HG03342 (cell line): ENCODE data around the gene KCTD11.
"Not testable (repeated sequence)": the region's sequence is repeated elsewhere in the genome, so short reads cannot be mapped to it uniquely, and the experiment has no call there.

Source experiments
- ATAC-seq: cut with Tn5 transposase; IDR thresholded peaks from one replicate; pipeline ENCODE4 v1.9.1; 2021; ENCODE audit warnings: mild to moderate bottlenecking, moderate library complexity; ENCODE audit not compliant: unreplicated experiment

The KCTD11 gene

DNA sequence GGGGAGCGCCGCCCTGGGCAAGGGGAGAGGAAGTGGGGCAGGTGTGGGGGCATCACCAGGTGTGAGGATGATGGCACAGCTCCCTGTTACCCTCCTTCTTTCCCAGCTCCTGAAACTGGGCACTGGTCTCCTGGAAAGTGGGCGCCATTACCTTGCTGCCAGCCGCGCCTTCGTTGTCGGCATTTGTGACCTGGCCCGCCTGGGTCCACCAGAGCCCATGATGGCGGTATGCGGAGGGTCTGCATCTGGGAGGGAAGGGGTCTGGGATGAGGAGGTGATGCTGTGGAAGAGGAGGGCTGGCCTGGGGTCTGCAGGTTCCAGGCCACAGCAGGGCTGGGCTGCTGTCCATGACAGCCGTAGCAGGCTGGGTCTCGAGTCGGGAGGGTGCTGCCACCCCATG, 10.1 kb upstream of the KCTD11 start:
- no peak for ATAC-seq

DNA sequence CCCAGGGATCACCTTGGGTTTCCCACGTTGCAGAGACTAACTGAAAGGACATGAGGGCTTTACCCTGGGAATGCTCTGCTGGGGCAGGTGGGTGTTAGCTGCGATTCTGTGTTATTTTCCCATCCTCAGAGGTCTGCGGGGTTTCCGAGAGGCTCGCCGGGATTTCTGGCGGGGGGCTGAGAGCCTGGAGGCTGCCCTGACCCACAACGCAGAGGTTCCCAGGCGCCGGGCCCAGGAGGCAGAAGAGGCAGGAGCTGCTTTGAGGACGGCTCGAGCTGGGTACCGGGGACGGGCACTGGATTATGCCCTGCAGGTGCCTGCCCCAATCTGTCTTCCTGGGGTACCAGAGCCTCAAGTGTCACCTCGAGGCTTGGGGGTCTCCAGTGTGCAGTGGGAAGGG, 8.7 kb upstream of the KCTD11 start:
- ATAC-seq, result no peak

DNA sequence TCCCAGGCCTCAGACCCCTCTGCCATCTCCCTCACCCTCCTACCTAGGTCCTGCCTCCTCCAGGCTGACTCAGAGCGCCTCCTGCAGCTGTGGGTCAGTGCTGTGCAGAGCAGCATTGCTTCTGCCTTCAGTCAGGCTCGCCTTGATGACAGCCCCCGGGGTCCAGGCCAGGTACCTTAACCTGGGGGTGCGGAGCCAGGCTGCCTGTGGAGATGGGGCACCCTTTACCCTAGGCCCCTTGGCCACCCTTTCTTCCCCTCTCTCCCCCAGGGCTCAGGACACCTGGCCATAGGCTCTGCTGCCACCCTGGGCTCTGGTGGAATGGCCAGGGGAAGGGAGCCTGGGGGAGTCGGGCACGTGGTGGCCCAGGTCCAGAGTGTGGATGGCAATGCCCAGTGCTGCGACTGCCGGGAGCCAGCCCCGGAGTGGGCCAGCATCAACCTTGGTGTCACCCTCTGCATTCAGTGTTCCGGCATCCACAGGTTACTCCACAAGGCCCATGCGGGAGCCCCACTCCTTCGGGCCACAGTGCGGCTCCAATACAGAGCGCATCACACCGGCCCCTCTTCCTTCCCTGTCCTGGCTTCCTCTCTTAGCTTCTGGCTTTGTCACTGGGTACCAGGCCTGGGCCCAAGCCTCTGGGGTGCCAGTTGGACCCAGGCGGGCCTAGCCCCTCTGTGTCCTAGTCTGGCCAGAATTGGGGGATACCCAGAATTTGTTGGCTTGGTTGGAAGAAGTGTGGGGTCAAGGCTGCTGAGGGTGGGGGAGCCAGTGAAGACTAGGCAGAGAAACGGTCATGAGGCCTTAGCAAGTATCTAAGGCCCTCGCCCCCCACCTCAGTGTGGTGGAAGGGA, 5.0 kb upstream of the KCTD11 start:
- no peak for ATAC-seq

DNA sequence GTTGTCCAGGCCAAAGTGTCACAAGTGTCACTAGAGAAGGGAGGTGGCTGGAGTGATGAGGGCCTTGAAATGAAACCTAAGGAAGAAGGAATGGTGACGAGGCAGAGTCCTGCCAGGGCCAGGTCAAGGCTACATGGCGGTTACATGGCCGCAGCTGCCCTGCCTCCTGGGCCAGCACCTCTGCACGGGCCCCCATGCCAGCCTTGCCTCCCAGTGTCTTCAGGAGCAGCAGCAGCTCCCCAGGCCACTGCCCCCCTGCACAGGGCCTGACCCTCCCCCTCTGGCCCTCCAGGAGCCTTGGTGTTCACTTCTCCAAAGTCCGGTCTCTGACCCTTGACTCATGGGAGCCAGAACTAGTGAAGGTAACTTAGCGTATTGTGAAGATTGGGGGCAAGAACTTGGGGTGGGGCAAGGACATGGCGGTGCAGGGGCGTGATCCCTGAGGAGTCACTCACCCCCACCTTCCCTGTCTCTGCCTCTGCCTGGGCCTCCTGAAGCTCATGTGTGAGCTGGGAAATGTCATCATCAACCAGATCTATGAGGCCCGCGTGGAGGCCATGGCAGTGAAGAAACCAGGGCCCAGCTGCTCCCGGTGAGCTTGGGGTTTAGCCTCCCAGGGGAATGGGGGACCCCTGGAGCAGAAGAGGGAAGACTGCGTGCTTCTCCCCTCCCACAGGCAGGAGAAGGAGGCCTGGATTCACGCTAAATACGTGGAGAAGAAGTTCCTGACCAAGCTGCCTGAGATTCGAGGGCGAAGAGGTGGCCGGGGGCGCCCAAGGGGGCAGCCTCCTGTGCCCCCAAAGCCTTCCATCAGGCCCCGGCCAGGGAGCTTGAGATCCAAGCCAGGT, 4.1 kb upstream of the KCTD11 start:
- no peak for ATAC-seq

DNA sequence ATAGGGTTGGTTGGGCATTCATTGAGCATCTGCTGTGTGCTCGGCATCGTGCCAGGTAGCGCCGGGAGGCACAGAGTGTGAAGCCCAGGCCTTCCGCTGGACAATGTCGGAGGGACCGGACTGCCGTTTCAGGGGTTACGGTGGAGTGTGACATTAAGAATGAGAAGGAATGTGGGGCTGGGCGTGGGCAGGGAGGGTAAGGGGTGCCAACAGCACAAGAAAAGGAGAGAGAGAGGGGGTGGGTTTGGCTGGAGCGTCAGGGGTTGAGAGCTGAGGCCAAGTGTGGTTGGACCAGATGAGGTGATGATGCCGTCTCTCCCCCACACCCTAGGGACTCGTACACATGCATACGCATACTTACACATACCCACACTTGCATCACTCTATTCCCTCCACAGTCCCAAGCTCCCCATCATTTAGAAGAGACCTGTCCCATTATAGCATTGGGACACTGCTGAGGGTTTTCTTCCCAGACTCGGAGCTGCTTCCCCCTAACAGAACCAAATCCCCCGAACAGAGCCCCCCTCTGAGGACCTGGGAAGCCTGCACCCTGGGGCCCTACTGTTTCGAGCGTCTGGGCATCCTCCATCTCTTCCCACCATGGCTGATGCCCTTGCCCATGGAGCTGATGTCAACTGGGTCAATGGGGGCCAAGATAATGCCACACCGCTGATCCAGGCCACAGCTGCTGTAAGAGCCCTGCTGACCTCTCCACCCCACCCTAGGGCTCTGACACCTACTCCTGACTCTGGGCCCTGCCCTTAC, 3.3 kb upstream of the KCTD11 start:
- no peak for ATAC-seq

DNA sequence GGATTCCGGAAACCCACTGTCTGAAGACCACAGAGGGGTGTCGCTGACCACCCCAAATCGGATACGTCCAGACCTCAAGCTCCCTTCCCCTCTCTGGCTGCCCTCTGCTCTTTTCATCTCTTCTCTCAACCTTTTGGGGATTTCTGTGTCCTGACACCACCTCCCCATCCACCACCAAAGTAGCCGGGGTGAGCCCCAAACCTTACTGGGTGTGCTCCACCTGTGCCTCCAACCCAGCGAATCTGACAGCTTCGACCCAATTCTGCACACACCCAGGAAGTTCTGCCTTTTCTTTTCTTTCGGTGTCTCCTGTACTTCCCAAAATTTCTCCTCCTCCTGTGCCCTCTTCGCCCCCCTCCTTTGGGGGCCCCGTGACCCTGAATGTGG, 534 bp downstream of the KCTD11 start:
- ATAC-seq, result no peak

DNA sequence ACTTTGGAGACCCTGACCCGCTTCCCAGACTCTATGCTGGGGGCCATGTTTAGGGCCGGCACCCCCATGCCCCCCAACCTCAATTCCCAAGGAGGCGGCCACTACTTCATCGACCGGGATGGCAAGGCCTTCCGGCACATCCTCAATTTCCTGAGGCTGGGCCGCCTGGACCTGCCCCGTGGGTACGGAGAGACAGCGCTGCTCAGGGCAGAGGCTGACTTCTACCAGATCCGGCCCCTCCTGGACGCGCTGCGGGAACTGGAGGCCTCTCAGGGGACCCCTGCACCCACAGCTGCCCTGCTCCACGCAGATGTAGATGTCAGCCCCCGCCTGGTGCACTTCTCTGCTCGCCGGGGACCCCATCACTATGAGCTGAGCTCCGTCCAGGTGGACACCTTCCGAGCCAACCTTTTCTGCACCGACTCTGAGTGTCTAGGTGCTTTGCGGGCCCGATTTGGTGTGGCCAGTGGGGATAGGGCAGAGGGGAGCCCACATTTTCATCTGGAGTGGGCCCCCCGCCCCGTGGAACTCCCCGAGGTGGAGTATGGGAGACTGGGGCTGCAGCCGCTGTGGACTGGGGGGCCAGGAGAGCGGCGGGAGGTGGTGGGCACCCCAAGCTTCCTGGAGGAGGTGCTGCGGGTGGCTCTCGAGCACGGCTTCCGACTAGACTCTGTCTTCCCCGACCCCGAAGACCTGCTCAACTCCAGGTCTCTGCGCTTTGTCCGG, 1.1 kb downstream of the KCTD11 start:
- ATAC-seq, result no peak

DNA sequence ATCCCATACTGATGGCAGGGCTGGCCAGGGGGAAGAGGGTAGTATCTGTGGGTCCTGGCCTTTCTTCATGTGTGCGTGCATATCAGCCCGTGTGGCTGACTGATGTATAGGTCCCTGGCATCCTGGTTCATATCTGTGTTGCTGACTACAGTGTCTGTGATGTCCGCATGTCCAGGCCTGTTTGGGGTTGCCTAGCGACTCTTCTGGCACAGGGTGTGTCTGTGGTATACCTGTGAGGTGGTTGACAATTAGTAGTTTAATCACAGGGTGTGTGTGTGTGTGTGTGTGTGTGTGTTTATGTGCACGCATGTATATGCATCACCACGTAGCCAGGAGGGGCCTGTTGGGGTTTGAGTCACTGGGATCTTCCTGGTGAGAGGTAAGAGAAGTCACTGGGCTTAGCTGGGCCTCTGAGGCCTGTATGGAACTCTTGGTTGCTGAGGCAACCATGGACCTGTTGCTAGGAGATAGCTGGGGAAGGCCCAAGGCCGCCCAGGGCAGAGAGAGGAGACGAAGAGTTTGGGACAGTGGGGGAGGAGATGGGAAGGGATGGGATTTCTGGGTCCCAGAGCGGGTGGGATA, 2.4 kb downstream of the KCTD11 start:
- ATAC-seq, result no peak

DNA sequence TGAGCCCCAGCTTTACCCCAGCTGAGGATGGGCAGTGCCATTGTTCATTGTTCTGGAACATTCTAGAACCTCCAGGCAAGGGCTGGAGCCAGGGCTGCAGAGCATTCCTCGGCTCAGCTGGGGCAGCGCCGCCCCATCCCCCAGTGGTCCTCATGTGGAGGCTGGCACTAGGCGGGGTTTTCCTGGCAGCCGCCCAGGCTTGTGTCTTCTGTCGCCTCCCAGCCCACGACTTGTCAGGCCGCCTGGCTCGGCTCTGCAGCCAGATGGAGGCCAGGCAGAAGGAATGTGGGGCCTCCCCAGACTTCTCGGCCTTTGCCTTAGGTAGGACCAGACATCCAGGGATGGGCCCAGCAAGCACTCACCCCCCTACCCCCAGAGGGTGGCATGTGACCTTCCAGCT, 3.1 kb downstream of the KCTD11 start, which contains the start of gene TMEM95:
Gene TMEM95 (plus strand): TSS at position 104 of the 400 bp plus-strand sequence. CDS start 49 bp downstream, at position 153.
- ATAC-seq, result no peak

DNA sequence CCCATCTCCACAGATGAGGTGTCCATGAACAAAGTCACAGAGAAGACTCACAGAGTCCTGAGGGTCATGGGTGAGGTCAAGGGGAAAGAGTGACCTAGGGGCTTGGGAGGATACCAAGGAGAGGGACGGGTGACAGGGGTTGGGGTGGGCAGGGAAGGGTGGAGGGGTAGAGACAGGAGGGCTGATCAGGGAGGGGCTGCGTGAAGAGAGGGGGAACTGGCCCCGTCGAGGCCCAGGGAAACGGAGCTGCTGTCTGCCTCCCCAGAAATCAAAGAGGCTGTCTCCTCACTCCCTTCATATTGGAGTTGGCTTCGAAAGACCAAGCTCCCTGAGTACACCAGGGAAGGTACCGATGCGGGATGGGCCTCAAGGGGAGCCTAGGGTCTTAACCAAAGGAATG, 3.6 kb downstream of the KCTD11 start:
- ATAC-seq, result no peak

DNA sequence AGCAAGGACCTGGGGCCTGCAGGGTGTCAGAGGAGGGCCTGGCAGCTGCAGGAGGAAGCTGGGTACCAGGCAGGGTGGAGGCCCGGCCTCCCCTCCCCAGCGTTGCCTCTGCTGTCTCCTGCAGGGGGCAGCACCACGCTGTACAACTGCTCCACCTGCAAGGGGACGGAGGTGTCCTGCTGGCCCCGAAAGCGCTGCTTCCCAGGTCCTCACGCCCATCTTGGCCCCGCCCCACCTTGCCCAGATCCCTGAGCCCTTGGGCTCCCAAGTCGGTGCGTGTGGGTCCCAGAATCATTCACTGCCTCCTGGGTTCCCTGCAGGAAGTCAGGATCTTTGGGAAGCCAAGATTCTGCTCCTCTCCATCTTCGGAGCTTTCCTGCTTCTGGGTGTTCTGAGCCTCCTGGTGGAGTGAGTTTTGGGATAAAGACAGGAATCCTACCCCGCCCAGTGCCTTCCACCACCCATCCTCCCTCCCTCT, 4.1 kb downstream of the KCTD11 start:
- ATAC-seq, result no peak

DNA sequence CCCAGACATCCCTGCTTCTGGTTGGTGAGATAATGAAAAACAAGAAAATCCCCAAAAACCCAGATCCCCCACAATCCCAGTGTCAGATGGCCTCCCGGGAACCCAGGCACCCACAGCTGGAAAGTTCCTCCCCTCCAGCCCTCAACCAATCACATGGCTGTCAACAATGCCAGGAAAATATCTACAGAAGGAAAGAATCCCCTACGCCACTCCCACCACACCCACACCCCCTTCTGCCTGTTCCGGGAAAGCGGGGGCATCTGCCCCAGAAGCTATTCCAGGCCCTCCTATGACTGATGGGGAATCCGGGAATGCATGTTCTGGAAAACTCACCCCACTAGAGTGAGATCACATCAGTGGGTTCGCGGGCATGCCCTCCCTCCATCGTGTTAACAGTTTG, 4.8 kb downstream of the KCTD11 start:
- ATAC-seq, result no peak

DNA sequence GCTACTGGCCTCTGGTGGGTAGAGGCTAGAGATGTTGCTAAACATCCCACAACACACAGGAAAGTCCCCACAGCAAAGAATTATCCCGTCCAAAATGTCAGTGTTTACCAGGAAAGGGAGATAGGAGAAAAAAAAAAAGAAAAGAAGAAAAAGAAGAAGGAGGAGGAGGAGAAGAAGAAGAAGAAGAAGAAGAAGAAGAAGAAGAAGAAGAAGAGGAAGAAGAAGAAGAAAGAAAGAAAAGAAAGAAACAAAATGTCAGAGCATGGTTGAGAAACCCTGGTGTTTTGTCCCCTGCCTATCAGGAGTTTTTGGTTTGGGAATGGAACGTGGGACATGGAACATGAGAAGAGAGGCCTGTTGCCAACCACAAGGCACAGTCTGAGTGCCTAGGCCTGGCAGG, 5.4 kb downstream of the KCTD11 start:
- ATAC-seq, result no peak

DNA sequence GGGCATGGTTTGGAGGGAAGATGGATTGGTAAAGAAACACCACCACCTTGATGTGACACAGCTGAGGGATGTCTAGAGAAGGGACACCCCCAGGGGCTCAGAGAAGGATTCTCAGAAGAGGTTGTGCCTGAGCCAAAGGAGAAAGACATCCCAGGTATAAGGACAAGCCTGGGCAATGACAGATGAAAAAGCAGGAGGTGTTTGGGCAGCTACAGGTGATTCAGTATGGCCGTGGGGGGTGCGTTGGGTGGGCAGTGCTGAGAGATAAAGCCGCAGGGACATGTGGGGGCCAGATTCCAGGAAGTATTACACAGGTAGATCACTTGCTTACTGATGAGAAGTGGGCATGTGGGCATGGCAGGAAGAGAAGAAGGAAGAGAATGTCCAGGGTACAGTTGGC, 9.9 kb downstream of the KCTD11 start:
- no peak for ATAC-seq

DNA sequence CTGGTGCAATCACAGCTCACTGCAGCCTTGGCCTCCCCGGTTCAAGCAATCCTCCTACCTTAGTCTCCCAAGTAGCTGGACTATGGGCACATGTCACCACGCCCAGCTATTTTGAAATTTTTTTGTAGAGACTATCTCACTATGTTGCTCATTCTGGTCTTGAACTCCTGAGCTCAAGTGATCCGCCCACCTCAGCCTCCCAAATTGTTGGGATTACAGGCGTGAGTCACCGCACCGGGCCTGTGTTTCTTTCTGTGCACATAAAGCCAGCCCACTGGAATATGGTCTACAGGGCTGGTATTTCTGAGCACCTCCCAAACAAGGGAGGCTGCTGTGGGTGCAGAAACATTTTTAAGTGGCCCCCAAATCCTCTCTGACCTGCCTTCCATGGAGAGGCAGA, 11.3 kb downstream of the KCTD11 start:
- no peak for ATAC-seq

DNA sequence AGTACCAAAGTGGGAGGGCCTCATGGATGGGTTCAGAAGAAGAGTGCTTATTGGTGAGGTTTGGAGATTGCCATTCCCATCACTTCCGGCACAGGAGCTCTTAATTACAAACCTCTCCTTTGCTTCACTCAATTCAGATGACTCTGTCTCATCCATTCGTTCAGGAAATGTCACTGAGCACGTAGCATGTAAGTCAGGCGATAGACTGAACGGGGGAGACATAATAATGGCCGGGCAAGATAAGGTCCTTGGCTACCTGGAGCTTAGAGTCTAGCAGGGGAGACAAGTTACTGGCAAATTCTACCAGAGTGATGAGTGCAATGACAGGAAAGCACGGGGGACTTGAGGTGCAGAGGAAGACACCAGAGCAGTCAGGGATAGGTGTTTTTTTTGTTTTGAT, 14.0 kb downstream of the KCTD11 start:
- ATAC-seq, result not testable (repeated sequence)

DNA sequence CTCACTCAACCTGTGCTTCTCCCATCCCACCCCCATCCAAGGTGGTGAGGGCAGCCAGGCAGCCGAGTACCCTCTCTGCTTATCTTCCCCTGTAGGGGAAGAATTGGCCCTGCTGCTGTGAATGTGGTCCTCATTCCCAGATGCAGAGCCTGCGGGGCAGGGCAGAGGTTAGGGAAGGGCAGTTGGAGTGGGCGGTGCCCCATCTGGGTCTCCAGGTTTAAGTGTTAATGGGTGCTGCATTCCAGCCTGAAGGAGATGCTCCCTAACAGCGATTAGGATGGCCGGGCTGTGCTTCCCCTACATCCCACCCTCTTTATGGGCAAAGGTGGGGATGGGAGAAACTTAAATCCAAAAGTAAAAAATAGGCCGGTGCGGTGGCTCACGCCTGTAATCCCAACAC, 15.1 kb downstream of the KCTD11 start:
- ATAC-seq, result no peak

DNA sequence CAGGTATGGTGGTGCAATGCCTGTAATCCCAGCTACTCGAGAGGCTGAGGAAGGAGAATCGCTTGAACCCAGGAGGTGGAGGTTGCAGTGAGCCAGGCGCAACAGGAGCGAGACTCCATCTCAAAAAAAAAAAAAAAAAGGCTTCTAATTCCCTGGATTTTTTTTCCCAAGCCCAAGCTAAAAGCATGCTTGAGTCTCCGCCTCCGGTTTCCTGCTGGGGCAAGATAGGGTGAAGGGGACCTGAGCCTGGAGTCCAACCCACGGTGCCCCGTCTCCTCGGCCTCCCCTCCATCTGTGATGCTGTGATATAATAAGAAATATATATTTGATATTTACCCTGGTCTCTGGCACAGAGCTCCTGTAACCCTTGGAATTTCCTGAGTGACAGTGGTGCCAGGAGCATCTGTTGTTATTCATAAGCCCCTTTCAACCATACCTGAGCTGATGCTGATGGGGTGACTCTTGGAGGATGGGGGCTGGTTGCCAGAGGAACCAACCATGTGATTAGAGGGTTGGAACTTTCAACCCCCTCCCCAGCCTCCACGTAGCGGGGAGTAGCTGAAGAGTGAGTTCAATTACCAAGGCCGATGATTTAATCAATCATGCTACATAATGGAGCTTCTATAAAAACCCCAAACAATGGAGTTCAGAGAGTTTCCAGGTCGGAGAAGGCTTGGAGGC, 16.1 kb downstream of the KCTD11 start:
- no peak for ATAC-seq

DNA sequence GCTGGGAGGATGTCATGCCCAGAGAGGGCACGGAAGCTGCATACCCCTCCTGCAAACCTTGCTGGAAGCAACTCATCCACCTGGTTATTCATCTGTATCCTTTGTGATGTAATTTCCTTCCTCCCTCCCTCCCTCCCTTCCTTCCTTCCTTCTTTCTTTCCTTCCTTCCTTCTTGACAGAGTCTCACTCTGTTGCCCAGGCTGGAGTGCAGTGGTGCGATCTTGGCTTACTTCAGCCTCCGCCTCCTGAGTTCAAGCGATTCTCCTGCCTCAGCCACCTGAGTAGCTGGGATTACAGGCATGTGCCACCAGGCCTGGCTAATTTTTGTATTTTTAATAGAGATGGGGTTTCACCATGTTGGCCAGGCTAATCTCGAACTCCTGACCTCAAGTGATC, 16.6 kb downstream of the KCTD11 start:
- not testable (repeated sequence) for ATAC-seq

DNA sequence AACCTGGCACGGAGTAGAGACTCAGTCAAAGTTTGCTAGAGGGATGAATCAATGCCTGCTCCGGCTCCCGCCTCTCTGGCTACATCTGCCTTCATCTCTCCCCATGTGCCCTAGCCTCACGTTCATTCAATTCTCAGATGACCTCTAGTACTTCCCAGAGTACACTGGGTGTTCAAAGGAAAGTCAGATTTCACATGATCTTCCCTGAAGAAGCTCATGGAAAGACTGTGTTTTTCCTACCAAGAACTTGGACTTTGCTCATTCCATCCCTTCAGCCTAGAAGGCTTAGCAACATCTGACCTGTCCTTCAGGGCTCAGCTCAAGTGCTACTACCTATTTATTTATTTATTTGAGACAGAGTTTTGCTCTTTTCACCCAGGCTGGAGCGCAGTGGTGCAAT, 17.9 kb downstream of the KCTD11 start:
- no peak for ATAC-seq
